ENCODE measurements around the gene EHBP1.

The EHBP1 gene

DNA sequence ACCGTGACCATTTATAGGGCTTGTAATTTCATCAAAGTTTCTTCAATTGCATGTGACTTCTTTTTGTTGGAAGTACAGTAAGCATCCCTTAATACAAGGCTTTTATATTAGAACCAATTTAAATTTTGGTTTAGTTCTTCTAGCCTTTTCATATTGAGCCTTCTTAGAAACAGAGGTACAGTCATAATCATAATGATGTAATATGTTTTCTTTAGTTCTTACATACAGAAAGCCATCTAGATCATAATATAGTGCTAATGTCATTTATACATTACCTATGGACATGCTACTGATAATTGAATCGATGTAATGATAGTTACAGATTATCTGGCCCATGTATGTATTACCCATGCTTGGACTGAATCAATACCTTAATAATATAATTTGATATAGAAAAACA lies 235.2 kb downstream of the EHBP1 start:
- Histone ChIP-seq H3K27ac (no peak overlapping the region), H3K9me3 (replicated peaks in 1 of 11) (no peaks in the 10 kb centered on the region), H3K9ac (no peak overlapping the region), H3K36me3 (peaks cover 0 to 13% (median 9%) of the 10 kb centered on the region in 11 experiments; a peak in 13 of 22 replicates), H3K4me3 (no peak overlapping the region), H4K20me1 (no peaks in the 10 kb centered on the region), H3K4me2 (no peak overlapping the region), H3K27me3 (no peaks in the 10 kb centered on the region), H3K4me1 (no peaks in the 10 kb centered on the region)
- no peak for TF ChIP-seq Cebpa-rat (IDR thresholded peaks at IDR 0.05)

DNA sequence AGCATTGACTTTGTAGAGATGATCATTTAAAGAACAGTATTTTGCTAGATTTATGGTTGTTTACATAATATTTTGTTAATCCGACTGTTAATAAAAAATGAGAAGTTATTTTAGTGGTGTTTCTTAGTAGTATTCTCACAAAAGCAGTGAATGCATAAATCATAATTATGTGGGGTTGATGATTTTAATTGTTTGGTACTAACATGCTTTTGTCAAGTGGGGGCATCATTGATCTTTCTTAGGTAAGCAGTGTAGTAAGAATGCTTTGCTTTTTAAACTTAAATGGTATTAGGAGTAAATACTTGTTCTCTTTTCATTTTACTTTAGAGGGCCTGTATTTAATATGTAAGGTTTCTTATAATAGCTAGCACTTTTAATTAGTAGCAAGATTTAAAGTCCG lies 235.9 kb downstream of the EHBP1 start:
- Histone ChIP-seq H3K9ac (no peak overlapping the region), H3K4me2 (no peak overlapping the region)
- TF ChIP-seq Cebpa-rat (IDR thresholded peaks at IDR 0.05), result no peak

DNA sequence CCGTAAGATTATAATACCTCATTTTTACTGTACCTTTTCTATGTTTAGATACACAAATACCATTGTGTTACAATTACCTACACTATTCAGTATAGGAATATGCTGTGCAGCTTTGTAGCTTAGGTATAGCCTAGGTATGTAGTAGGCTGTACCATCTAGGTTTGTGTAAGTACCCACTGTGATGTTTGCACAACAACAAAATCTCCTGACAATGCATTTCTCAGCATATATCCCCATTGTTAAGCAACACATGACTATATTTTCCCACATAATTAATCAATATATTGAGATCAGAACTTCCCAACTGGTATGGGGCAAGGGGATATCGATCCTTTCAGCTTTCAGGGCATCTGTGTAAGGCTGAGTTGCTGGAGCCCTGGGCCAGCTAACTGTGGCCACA lies 238.8 kb downstream of the EHBP1 start:
- no peak overlapping the region for H3K4me3 ChIP-seq
- H3K9me3 ChIP-seq (replicated peaks in 1 of 11), result no peaks in the 10 kb centered on the region
- H3K9ac ChIP-seq, result no peak overlapping the region
- H4K20me1 ChIP-seq, result no peaks in the 10 kb centered on the region
- H3K27ac ChIP-seq, result no peak overlapping the region
- no peaks in the 10 kb centered on the region for H3K27me3 ChIP-seq
- no peaks in the 10 kb centered on the region for H3K4me1 ChIP-seq
- TF ChIP-seq Cebpa-rat (IDR thresholded peaks at IDR 0.05), result no peak
- no peak overlapping the region for H3K4me2 ChIP-seq
- H3K36me3 ChIP-seq, result peaks cover 3 to 20% (median 9%) of the 10 kb centered on the region in 11 experiments; a peak in 14 of 22 replicates

More for the DNA sequence above, 235.9 kb downstream of the EHBP1 start:
- no peaks in the 10 kb centered on the region for H3K9me3 ChIP-seq (replicated peaks in 1 of 11)
- H4K20me1 ChIP-seq, result no peaks in the 10 kb centered on the region
- no peaks in the 10 kb centered on the region for H3K27me3 ChIP-seq
- H3K4me1 ChIP-seq, result no peaks in the 10 kb centered on the region
- H3K4me3 ChIP-seq, result no peak overlapping the region
- peaks cover 0 to 13% (median 9%) of the 10 kb centered on the region in 11 experiments; a peak in 13 of 22 replicates for H3K36me3 ChIP-seq
- H3K27ac ChIP-seq, result no peak overlapping the region

DNA sequence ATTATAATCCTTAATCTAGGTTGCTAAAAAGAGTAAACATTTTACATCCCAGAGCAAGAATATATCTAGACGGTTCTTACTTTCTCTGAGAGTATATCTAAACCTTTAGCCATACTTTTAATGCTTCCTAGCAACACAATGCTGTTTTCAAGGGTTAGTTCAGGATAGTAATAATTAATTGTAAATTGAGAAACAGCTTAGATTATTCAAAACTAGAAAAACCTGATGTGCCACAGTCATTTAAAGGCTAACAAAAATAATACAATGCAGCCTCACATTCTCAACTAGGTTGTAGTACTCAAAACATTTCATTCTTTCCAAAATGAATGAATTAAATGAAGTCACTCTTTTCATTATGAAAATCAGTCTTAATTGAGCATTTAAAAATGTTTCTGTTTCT lies 241.9 kb downstream of the EHBP1 start:
- Histone ChIP-seq H3K9ac (no peak overlapping the region), H3K27ac (no peak overlapping the region), H3K4me1 (no peaks in the 10 kb centered on the region), H3K9me3 (replicated peaks in 1 of 11) (no peaks in the 10 kb centered on the region), H3K4me3 (no peak overlapping the region), H3K4me2 (no peak overlapping the region), H4K20me1 (no peaks in the 10 kb centered on the region), H3K27me3 (no peaks in the 10 kb centered on the region), H3K36me3 (peaks cover 3 to 20% (median 9%) of the 10 kb centered on the region in 11 experiments; a peak in 14 of 22 replicates)
- no peak for TF ChIP-seq Cebpa-rat (IDR thresholded peaks at IDR 0.05)

DNA sequence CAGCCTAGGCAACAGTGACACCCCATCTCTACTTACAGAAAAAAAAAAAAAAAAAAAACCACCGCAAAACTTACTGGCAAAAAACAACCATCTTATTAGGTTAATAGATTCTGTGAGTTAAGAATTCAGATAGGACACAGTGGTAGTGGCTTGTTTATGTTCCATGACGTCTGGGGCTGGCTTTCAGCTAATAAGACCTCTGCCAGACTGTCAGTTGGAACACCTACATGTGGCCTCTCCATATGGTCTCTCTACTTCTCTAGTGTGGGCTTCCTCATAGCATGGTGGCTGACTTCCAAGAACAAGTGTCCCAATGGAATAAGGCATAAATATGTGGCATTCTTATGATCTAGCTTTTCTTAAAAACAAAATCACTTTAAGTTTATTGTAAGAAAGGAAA lies 251.1 kb downstream of the EHBP1 start:
- no peak overlapping the region for H3K4me2 ChIP-seq
- no peak for TF ChIP-seq Cebpa-rat (IDR thresholded peaks at IDR 0.05)
- H3K9me3 ChIP-seq (replicated peaks in 1 of 11), result no peaks in the 10 kb centered on the region
- no peaks in the 10 kb centered on the region for H4K20me1 ChIP-seq
- no peak overlapping the region for H3K27ac ChIP-seq
- H3K36me3 ChIP-seq, result peaks cover 0 to 18% (median 6%) of the 10 kb centered on the region in 11 experiments; a peak in 10 of 22 replicates
- H3K4me3 ChIP-seq, result no peak overlapping the region
- H3K27me3 ChIP-seq, result no peaks in the 10 kb centered on the region
- no peaks in the 10 kb centered on the region for H3K4me1 ChIP-seq
- H3K9ac ChIP-seq, result no peak overlapping the region

DNA sequence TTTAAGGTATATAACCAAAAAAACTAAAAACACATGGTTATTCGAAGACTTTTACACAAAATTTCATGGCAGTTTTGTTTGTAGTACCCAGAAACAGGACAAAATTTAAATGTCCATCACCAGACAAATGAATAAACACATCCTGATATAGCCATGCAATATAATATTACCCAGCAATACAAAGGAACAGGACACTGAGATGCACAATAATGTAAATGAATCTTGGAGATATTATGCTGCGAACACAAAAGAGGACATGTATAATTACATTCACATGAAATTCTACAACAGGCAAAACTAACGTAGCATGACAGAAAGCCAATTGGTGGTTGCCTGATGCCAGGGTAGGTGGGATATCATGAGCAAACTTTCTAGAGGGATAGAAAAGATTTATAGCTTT lies 252.7 kb downstream of the EHBP1 start:
- H3K4me3 ChIP-seq, result no peak overlapping the region
- no peaks in the 10 kb centered on the region for H3K27me3 ChIP-seq
- no peak overlapping the region for H3K4me2 ChIP-seq
- no peak overlapping the region for H3K9ac ChIP-seq
- no peak overlapping the region for H3K27ac ChIP-seq
- peaks cover 0 to 22% (median 6%) of the 10 kb centered on the region in 11 experiments; a peak in 11 of 22 replicates for H3K36me3 ChIP-seq
- no peak for TF ChIP-seq Cebpa-rat (IDR thresholded peaks at IDR 0.05)
- no peaks in the 10 kb centered on the region for H3K4me1 ChIP-seq
- no peaks in the 10 kb centered on the region for H4K20me1 ChIP-seq
- H3K9me3 ChIP-seq (replicated peaks in 1 of 11), result no peaks in the 10 kb centered on the region

DNA sequence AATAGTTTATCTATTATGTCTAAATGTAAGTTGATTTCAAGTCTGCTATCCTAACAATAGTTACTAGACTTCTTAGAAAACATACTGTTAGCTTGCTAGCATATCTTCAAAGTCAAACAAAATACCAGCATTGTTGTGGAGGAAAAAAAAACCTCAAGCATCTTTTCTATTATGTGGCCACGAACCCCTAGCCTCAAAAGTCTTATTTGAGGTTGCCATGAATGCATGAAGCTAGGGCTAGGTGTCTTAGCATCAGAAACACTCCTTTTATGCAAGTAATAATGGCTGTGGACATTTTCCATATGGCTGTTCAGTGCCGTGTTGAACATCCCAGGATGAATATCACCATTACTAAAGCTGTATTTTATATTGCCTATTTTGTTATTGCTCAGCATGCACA lies 258.5 kb downstream of the EHBP1 start:
- TF ChIP-seq Cebpa-rat (IDR thresholded peaks at IDR 0.05), result no peak

DNA sequence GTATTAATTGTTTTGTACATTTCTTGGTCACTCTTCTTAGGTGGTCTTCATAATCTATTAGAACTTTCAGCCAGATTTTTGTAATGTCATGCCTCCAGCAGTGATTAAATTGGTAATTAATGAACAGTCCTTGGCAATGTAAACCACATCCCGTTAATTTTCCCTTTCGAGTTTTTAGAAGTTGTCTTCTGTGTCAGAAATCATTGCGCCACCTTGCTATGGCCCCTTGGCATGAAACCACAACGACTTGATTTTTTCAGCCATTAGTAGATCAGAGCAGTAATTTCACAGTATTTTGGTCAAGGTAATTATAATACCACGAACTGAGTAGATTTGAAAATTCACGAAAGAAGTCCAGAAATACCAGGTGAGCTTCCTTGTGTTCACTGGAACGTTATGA lies 259.2 kb downstream of the EHBP1 start:
- no peak for TF ChIP-seq Cebpa-rat (IDR thresholded peaks at IDR 0.05)
- no peaks in the 10 kb centered on the region for H3K9me3 ChIP-seq (replicated peaks in 1 of 11)
- no peaks in the 10 kb centered on the region for H3K4me1 ChIP-seq
- H3K27ac ChIP-seq, result no peak overlapping the region
- H4K20me1 ChIP-seq, result no peaks in the 10 kb centered on the region
- no peak overlapping the region for H3K4me2 ChIP-seq
- no peak overlapping the region for H3K4me3 ChIP-seq
- H3K9ac ChIP-seq, result no peak overlapping the region
- peaks cover 0 to 7% (median 0%) of the 10 kb centered on the region in 11 experiments; a peak in 5 of 22 replicates for H3K36me3 ChIP-seq
- H3K27me3 ChIP-seq, result no peaks in the 10 kb centered on the region

More for the DNA sequence above, 258.5 kb downstream of the EHBP1 start:
- Histone ChIP-seq H3K9ac (no peak overlapping the region), H3K27ac (no peak overlapping the region), H4K20me1 (no peaks in the 10 kb centered on the region), H3K4me1 (no peaks in the 10 kb centered on the region), H3K9me3 (replicated peaks in 1 of 11) (no peaks in the 10 kb centered on the region), H3K4me3 (no peak overlapping the region), H3K4me2 (no peak overlapping the region), H3K36me3 (peaks cover 0 to 7% (median 0%) of the 10 kb centered on the region in 11 experiments; a peak in 5 of 22 replicates), H3K27me3 (no peaks in the 10 kb centered on the region)

DNA sequence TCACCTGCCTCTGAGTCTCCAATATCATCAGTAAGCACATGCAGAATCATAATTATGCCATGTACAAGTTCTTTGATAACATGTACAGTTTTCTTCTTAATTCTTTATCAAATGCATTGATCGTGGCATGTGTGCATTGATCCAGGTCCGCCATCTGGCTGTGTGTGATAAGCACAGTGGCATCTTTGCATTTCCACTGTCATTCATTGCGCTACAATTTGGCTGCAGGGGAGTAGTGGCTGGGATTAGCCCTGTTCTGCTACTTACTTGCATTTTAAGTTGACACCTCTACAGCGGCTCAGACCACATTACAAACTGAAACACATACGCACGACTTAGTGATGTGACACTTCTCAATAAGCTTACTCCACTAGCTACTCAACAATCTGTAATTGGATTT lies 261.5 kb downstream of the EHBP1 start:
- TF ChIP-seq Cebpa-rat (IDR thresholded peaks at IDR 0.05), result no peak
- Histone ChIP-seq H3K9ac (no peak overlapping the region), H4K20me1 (no peaks in the 10 kb centered on the region), H3K4me1 (no peaks in the 10 kb centered on the region), H3K36me3 (peaks cover 0 to 2% (median 0%) of the 10 kb centered on the region in 11 experiments; a peak in 3 of 22 replicates), H3K4me2 (no peak overlapping the region), H3K27ac (no peak overlapping the region), H3K27me3 (no peaks in the 10 kb centered on the region), H3K9me3 (replicated peaks in 1 of 11) (no peaks in the 10 kb centered on the region), H3K4me3 (no peak overlapping the region)

DNA sequence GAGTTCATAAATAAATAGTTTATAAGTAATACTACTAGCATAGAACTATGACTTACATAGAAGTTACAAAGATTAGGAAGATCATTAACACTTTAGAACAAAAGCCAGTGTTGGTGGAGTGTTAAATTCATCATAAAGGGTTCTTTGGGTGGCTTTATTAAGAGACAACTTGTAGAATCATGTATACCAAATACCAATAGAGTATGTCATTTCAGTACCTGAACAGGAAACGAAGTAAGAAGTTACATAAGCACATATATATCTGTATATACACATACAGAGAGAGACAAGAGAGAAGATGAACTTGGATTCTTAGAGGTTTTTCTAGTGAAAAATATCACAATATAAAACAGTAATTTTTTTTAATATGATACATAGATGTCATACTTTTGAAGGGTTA lies 262.7 kb downstream of the EHBP1 start:
- Histone ChIP-seq H3K36me3 (no peaks in the 10 kb centered on the region; a peak in 1 of 22 replicates), H3K9ac (no peak overlapping the region), H3K27me3 (no peaks in the 10 kb centered on the region), H4K20me1 (no peaks in the 10 kb centered on the region), H3K4me2 (no peak overlapping the region), H3K4me3 (no peak overlapping the region), H3K4me1 (no peaks in the 10 kb centered on the region), H3K27ac (no peak overlapping the region), H3K9me3 (replicated peaks in 1 of 11) (no peaks in the 10 kb centered on the region)
- no peak for TF ChIP-seq Cebpa-rat (IDR thresholded peaks at IDR 0.05)
